ENCODE data around the gene FHL2.

The FHL2 gene

DNA sequence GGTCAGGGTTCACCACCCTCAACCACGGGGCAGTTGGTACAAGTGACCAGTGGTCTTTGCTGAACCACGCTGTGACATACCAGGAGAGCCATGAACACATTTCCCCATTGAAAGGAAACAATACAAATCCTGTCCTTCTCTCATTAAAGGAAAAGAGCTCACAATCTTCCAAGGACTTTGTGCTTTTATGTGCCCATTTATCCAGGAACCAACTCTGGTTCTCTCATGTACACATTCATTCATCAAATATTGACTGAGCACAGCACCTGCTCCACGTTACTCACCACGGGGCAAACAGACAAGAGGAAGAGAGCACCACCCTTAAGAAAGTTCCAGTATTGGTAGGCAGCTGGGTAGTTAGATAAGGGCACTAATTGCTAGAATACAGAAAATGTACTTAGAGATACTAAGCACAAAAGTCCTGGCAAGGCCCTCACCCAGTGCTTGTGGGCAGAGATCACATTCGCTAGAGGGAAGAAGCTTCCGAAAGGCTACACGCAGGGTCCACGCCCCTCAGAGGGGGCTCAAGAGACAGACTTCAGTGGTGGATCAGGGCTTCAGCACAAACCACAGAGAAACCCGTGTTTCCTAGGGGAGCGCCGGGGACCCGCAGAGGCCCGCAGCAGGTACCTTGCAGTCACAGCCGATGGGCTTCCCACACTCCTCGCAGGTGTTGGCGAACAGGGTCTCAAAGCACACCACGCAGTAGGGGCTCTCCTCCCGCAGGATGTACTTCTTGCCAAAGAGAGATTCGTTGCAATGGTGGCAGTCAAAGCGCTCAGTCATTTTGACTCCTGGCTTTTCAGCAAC, 12.9 kb downstream of the FHL2 start:
- peaks cover 38 to 78% of the 10 kb centered on the region in 2 experiments for H3K36me3 ChIP-seq (ENCODE audit: control insufficient read depth in 1 of 2, insufficient read depth in 2 of 2, low read depth in 1 of 2, low read length in 2 of 2)
- no peak overlapping the region for H2BK15ac ChIP-seq (ENCODE audit: low read depth, poor library complexity, severe bottlenecking)
- no peaks in the 10 kb centered on the region for H3K79me1 ChIP-seq (replicated peaks; ENCODE audit: low read length, poor library complexity, severe bottlenecking)
- no peak overlapping the region for H2BK5ac ChIP-seq (ENCODE audit: low read depth, low read length, poor library complexity, severe bottlenecking)
- peak overlapping the region; percentile 40 for H2AK5ac ChIP-seq (ENCODE audit: low read length, severe bottlenecking)
- H3K23ac ChIP-seq (ENCODE audit: low read length in 2 of 2) = no peak overlapping the region
- peak overlapping the region; percentile 67 for H3K27ac ChIP-seq (ENCODE audit: low read length, poor library complexity, severe bottlenecking)
- no peak overlapping the region for H3K4ac ChIP-seq (ENCODE audit: low read depth in 1 of 2, low read length in 2 of 2)
- H3K4me3 ChIP-seq (ENCODE audit: insufficient read depth in 1 of 2, low read depth in 1 of 2, low read length in 2 of 2) = no peak overlapping the region
- no peak for DNase-seq
- no peaks in the 10 kb centered on the region for H3K9me3 ChIP-seq (ENCODE audit: control insufficient read depth, low read length)
- H4K8ac ChIP-seq (ENCODE audit: low read length) = no peak overlapping the region
- H4K91ac ChIP-seq (ENCODE audit: low read length) = peak overlapping the region; percentile 45
- no peak overlapping the region for H2AFZ ChIP-seq (ENCODE audit: low read depth, low read length)
- H2BK120ac ChIP-seq (ENCODE audit: low read depth, low read length) = no peak overlapping the region
- H3K4me1 ChIP-seq (ENCODE audit: control insufficient read depth, insufficient read depth, low read depth, low read length) = peaks cover 19% of the 10 kb centered on the region
- peak overlapping the region in 1 of 2 experiments; percentile 49 for H3K18ac ChIP-seq (ENCODE audit: low read depth in 1 of 2, low read length in 2 of 2)
- WGBS = 95% methylated on average over 20 of the region's 20 CpGs
- no peak overlapping the region for H3K9ac ChIP-seq (ENCODE audit: low read length)
- H3K4me2 ChIP-seq (ENCODE audit: low read length, poor library complexity, severe bottlenecking) = no peak overlapping the region
- no peak overlapping the region for H2BK12ac ChIP-seq (ENCODE audit: low read length in 2 of 2)
- H3K14ac ChIP-seq (ENCODE audit: low read length in 2 of 2) = no peak overlapping the region
- H3K27me3 ChIP-seq (ENCODE audit: control insufficient read depth in 1 of 2, insufficient read depth in 1 of 2, low read length in 2 of 2) = no peaks in the 10 kb centered on the region

GRCh38 chr2:105384861-105385260, 14.0 kb downstream of the FHL2 start:
- Histone ChIP-seq H4K8ac (ENCODE audit: low read length) (no peak overlapping the region), H3K36me3 (ENCODE audit: control insufficient read depth in 1 of 2, insufficient read depth in 2 of 2, low read depth in 1 of 2, low read length in 2 of 2) (peaks cover 41 to 83% of the 10 kb centered on the region in 2 experiments), H3K4me1 (ENCODE audit: control insufficient read depth, insufficient read depth, low read depth, low read length) (peaks cover 20% of the 10 kb centered on the region), H3K9me3 (ENCODE audit: control insufficient read depth, low read length) (no peaks in the 10 kb centered on the region), H3K79me1 (replicated peaks; ENCODE audit: low read length, poor library complexity, severe bottlenecking) (no peaks in the 10 kb centered on the region), H3K27me3 (ENCODE audit: control insufficient read depth in 1 of 2, insufficient read depth in 1 of 2, low read length in 2 of 2) (no peaks in the 10 kb centered on the region), H2AFZ (ENCODE audit: low read depth, low read length) (no peak overlapping the region), H3K14ac (ENCODE audit: low read length in 2 of 2) (no peak overlapping the region), H3K18ac (ENCODE audit: low read depth in 1 of 2, low read length in 2 of 2) (no peak overlapping the region), H4K91ac (ENCODE audit: low read length) (no peak overlapping the region), H3K4me2 (ENCODE audit: low read length, poor library complexity, severe bottlenecking) (no peak overlapping the region), H2BK120ac (ENCODE audit: low read depth, low read length) (no peak overlapping the region), H3K9ac (ENCODE audit: low read length) (no peak overlapping the region), H2AK5ac (ENCODE audit: low read length, severe bottlenecking) (no peak overlapping the region), H2BK12ac (ENCODE audit: low read length in 2 of 2) (no peak overlapping the region), H3K23ac (ENCODE audit: low read length in 2 of 2) (no peak overlapping the region), H3K4me3 (ENCODE audit: insufficient read depth in 1 of 2, low read depth in 1 of 2, low read length in 2 of 2) (no peak overlapping the region), H2BK15ac (ENCODE audit: low read depth, poor library complexity, severe bottlenecking) (no peak overlapping the region), H3K4ac (ENCODE audit: low read depth in 1 of 2, low read length in 2 of 2) (no peak overlapping the region), H3K27ac (ENCODE audit: low read length, poor library complexity, severe bottlenecking) (peak overlapping the region; percentile 0), H2BK5ac (ENCODE audit: low read depth, low read length, poor library complexity, severe bottlenecking) (no peak overlapping the region)
- no peak for DNase-seq
- WGBS = 95% methylated on average over 4 of the region's 5 CpGs

DNA sequence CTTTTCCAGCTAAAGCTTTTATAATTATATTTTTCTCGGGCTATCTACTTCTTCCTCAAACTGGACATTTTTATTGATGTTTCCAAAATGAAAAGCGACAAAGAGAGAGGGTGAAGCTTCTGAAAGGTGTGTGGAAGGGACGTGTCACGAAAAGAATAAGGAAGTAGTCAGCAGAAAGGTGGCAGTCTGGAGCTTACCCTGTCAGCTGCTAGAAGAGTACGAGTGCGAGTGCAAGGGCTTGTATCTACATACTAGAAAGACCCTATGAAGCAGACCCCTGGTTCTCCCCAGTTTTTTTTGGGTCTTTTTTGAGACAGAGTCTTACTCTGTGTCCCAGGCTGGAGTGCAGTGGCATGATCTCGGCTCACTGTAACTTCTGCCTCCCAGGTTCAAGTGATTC, 14.6 kb downstream of the FHL2 start:
- H3K18ac ChIP-seq (ENCODE audit: low read depth in 1 of 2, low read length in 2 of 2) = no peak overlapping the region
- no peak overlapping the region for H2BK5ac ChIP-seq (ENCODE audit: low read depth, low read length, poor library complexity, severe bottlenecking)
- no peak overlapping the region for H3K4me2 ChIP-seq (ENCODE audit: low read length, poor library complexity, severe bottlenecking)
- no peak for DNase-seq
- H3K36me3 ChIP-seq (ENCODE audit: control insufficient read depth in 1 of 2, insufficient read depth in 2 of 2, low read depth in 1 of 2, low read length in 2 of 2) = peaks cover 37 to 85% of the 10 kb centered on the region in 2 experiments
- H3K27ac ChIP-seq (ENCODE audit: low read length, poor library complexity, severe bottlenecking) = no peak overlapping the region
- no peak overlapping the region for H4K8ac ChIP-seq (ENCODE audit: low read length)
- no peak overlapping the region for H3K4me3 ChIP-seq (ENCODE audit: insufficient read depth in 1 of 2, low read depth in 1 of 2, low read length in 2 of 2)
- H3K4me1 ChIP-seq (ENCODE audit: control insufficient read depth, insufficient read depth, low read depth, low read length) = peaks cover 22% of the 10 kb centered on the region
- H2AK5ac ChIP-seq (ENCODE audit: low read length, severe bottlenecking) = no peak overlapping the region
- H2BK120ac ChIP-seq (ENCODE audit: low read depth, low read length) = no peak overlapping the region
- H2AFZ ChIP-seq (ENCODE audit: low read depth, low read length) = no peak overlapping the region
- H2BK15ac ChIP-seq (ENCODE audit: low read depth, poor library complexity, severe bottlenecking) = no peak overlapping the region
- no peaks in the 10 kb centered on the region for H3K79me1 ChIP-seq (replicated peaks; ENCODE audit: low read length, poor library complexity, severe bottlenecking)
- no peak overlapping the region for H3K23ac ChIP-seq (ENCODE audit: low read length in 2 of 2)
- H4K91ac ChIP-seq (ENCODE audit: low read length) = no peak overlapping the region
- no peak overlapping the region for H3K14ac ChIP-seq (ENCODE audit: low read length in 2 of 2)
- WGBS = 98% methylated on average over 7 of the region's 7 CpGs
- H3K9ac ChIP-seq (ENCODE audit: low read length) = no peak overlapping the region
- no peaks in the 10 kb centered on the region for H3K9me3 ChIP-seq (ENCODE audit: control insufficient read depth, low read length)
- H3K4ac ChIP-seq (ENCODE audit: low read depth in 1 of 2, low read length in 2 of 2) = no peak overlapping the region
- no peaks in the 10 kb centered on the region for H3K27me3 ChIP-seq (ENCODE audit: control insufficient read depth in 1 of 2, insufficient read depth in 1 of 2, low read length in 2 of 2)
- no peak overlapping the region for H2BK12ac ChIP-seq (ENCODE audit: low read length in 2 of 2)

- Histone ChIP-seq H2BK15ac (ENCODE audit: low read depth, poor library complexity, severe bottlenecking) (no peak overlapping the region), H2AFZ (ENCODE audit: low read depth, low read length) (no peak overlapping the region), H4K91ac (ENCODE audit: low read length) (no peak overlapping the region), H3K14ac (ENCODE audit: low read length in 2 of 2) (no peak overlapping the region), H2BK120ac (ENCODE audit: low read depth, low read length) (no peak overlapping the region), H3K23ac (ENCODE audit: low read length in 2 of 2) (no peak overlapping the region), H3K9ac (ENCODE audit: low read length) (no peak overlapping the region), H3K9me3 (ENCODE audit: control insufficient read depth, low read length) (no peaks in the 10 kb centered on the region), H3K27ac (ENCODE audit: low read length, poor library complexity, severe bottlenecking) (peak overlapping the region; percentile 34), H3K79me1 (replicated peaks; ENCODE audit: low read length, poor library complexity, severe bottlenecking) (no peaks in the 10 kb centered on the region), H3K4me2 (ENCODE audit: low read length, poor library complexity, severe bottlenecking) (no peak overlapping the region), H3K4me1 (ENCODE audit: control insufficient read depth, insufficient read depth, low read depth, low read length) (peaks cover 25% of the 10 kb centered on the region), H2AK5ac (ENCODE audit: low read length, severe bottlenecking) (peak overlapping the region; percentile 40), H3K4me3 (ENCODE audit: insufficient read depth in 1 of 2, low read depth in 1 of 2, low read length in 2 of 2) (no peak overlapping the region), H2BK5ac (ENCODE audit: low read depth, low read length, poor library complexity, severe bottlenecking) (no peak overlapping the region), H3K18ac (ENCODE audit: low read depth in 1 of 2, low read length in 2 of 2) (no peak overlapping the region), H3K36me3 (ENCODE audit: control insufficient read depth in 1 of 2, insufficient read depth in 2 of 2, low read depth in 1 of 2, low read length in 2 of 2) (peaks cover 40 to 91% of the 10 kb centered on the region in 2 experiments), H3K4ac (ENCODE audit: low read depth in 1 of 2, low read length in 2 of 2) (no peak overlapping the region), H2BK12ac (ENCODE audit: low read length in 2 of 2) (no peak overlapping the region), H4K8ac (ENCODE audit: low read length) (no peak overlapping the region), H3K27me3 (ENCODE audit: control insufficient read depth in 1 of 2, insufficient read depth in 1 of 2, low read length in 2 of 2) (no peaks in the 10 kb centered on the region)
- WGBS = 97% methylated on average over 8 of the region's 8 CpGs
- DNase-seq = no peak
Observed at GRCh38 chr2:105383432-105384166, 15.3 kb downstream of the FHL2 start.
